Uterus (tissue), 4 donors: Measurements from ENCODE around the gene GLIS1. TPM values are rescaled to one million over a fixed set of nuclear protein-coding genes. Genes with fewer than 3 reads are reported as not detected.
A peak's percentile ranks its signal among the peaks of the same experiment; 100 is the strongest.

Experiments used
- DNase-seq, 2 donors: peaks; one replicate each; pipeline ENCODE4 v3.0.0-alpha.2; 2019 to 2020
- H3K27ac ChIP-seq, 2 donors: fragments of 200-600 bp; sonication (generic); 1 replicate in 1 of 2; 2 replicates in 1 of 2; pipeline ENCODE4 v1.5.1; 2016 to 2018
- H3K27me3 ChIP-seq, 2 donors: fragments of 200-600 bp; sonication (generic); one replicate each; pipeline ENCODE4 v1.5.1; 2018 to 2019; ENCODE audit warnings: control low read depth in 1 of 2
- H3K36me3 ChIP-seq, 2 donors: fragments of 200-600 bp; sonication (generic); one replicate each; pipeline ENCODE4 v1.5.1; 2019; ENCODE audit warnings: control low read depth in 1 of 2
- H3K4me1 ChIP-seq, 2 donors: fragments of 200-600 bp; sonication (generic); one replicate each; pipeline ENCODE4 v1.5.1; 2018 to 2019; ENCODE audit warnings: control low read depth in 1 of 2
- H3K4me3 ChIP-seq, 2 donors: fragments of 200-600 bp; sonication (generic); 1 replicate in 1 of 2; 2 replicates in 1 of 2; pipeline ENCODE4 v1.5.1; 2018 to 2019; ENCODE audit warnings: mild to moderate bottlenecking in 1 of 2
- H3K9me3 ChIP-seq, 2 donors: fragments of 200-600 bp; sonication (generic); one replicate each; pipeline ENCODE4 v1.5.1; 2019; ENCODE audit warnings: control low read depth in 1 of 2
- POLR2A ChIP-seq, 2 donors: fragments of 450-650 bp; IDR thresholded peaks; one replicate each; pipeline ENCODE4 v1.6.1; 2016; ENCODE audit warnings: antibody characterized with exemption in 2 of 2, mild to moderate bottlenecking in 1 of 2, moderate library complexity in 1 of 2
- intact Hi-C: fragments of 100-400 bp; cut with DNase I; formaldehyde crosslinking; loops from one replicate; pipeline ENCODE4 v1.15.1; 2023; ENCODE audit warnings: low total_unique reads
- total RNA-seq, 4 donors: library from RNA; depleted of rRNA in 3 of 4; stranded (reverse); fragments of >200 nt in 3 of 4; gene quantifications; one replicate each; pipeline versions ENCODE4 v1.1.0 to v1.2.4, GENCODE V29; 2014 to 2023
- TF ChIP-seq, protein P1 (sequence below), 4 experiments: fragments of 200-600 bp in 2 of 4; fragments of 450-650 bp in 2 of 4; sonication (generic) in 2 of 4; IDR thresholded peaks; one replicate each; pipeline ENCODE4 v1.5.1; 2016 to 2019; ENCODE audit warnings: antibody characterized with exemption in 4 of 4, mild to moderate bottlenecking in 2 of 4, moderate library complexity in 1 of 4
- donor health status: DM: yes; HTN: yes; CAD: no.

The GLIS1 gene
- total RNA-seq, 4 donors from 2014 or later = 0.21 to 1.0 TPM; not detected in 2

GRCh38 chr1:53543130-53543777 lies 195.7 kb downstream of the GLIS1 start:
- Histone ChIP-seq H3K4me3 (no peak overlapping the region), H3K27me3 (no peaks in the 10 kb centered on the region), H3K27ac (peak overlapping the region in 1 of 2 donors; percentile 85), H3K9me3 (no peaks in the 10 kb centered on the region), H3K36me3 (no peaks in the 10 kb centered on the region), H3K4me1 (no peaks in the 10 kb centered on the region)
- TF ChIP-seq, protein P1, sequence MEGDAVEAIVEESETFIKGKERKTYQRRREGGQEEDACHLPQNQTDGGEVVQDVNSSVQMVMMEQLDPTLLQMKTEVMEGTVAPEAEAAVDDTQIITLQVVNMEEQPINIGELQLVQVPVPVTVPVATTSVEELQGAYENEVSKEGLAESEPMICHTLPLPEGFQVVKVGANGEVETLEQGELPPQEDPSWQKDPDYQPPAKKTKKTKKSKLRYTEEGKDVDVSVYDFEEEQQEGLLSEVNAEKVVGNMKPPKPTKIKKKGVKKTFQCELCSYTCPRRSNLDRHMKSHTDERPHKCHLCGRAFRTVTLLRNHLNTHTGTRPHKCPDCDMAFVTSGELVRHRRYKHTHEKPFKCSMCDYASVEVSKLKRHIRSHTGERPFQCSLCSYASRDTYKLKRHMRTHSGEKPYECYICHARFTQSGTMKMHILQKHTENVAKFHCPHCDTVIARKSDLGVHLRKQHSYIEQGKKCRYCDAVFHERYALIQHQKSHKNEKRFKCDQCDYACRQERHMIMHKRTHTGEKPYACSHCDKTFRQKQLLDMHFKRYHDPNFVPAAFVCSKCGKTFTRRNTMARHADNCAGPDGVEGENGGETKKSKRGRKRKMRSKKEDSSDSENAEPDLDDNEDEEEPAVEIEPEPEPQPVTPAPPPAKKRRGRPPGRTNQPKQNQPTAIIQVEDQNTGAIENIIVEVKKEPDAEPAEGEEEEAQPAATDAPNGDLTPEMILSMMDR (IDR thresholded peaks at IDR 0.05) = no peak
- TF ChIP-seq POLR2A (IDR thresholded peaks at IDR 0.05) = no peak
- no peak for DNase-seq
- intact Hi-C loops = no loop called here

- H3K27ac ChIP-seq = peak overlapping the region; percentile 84 to 85
These were observed 196.4 kb downstream of the GLIS1 start for GRCh38 chr1:53542551-53542950.

DNA sequence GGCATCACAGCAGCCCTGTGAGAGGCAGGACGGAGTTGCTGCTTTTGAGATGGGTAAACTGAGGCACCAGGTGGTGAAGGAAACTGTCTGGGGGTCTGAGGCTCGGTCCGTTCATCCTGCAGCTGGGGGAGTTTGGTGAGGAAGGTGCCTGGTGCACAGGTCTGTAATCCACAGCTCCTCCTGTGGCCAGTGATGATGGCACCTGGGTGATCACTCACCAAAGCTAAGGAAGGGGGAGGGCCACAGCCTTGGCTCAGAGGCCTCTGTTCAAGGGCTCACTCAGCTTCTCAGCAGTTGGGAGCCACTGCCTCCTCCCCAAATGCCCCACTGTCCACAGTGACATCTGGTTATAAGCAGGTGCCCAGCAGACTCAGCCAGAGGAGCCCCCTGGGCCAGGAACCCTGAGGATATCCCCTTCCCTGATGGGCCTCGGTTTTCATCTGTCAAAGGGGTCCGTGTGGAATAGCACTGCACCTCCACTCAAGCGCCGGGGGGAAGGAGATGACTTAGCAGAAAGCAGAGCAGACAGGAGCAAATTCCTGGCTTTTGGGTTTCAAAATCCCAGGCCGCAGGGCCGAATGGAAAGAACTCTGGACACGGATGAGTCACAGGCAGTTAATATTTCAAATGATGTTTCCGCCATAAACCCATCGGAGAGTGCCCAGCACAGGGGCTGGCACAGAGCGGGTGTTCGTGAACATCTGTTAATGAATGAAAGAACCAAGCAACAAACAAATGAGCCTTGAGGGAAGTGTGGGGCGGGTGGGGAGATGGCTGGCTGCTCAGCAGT lies 197.0 kb downstream of the GLIS1 start:
- Histone ChIP-seq H3K4me3 (no peak overlapping the region), H3K36me3 (no peaks in the 10 kb centered on the region), H3K9me3 (no peaks in the 10 kb centered on the region), H3K27ac (peak overlapping the region; percentile 84 to 85), H3K4me1 (no peaks in the 10 kb centered on the region), H3K27me3 (no peaks in the 10 kb centered on the region)
- DNase-seq = peak; percentile 70 to 83
- no peak for TF ChIP-seq POLR2A (IDR thresholded peaks at IDR 0.05)
- TF ChIP-seq, protein P1 (IDR thresholded peaks at IDR 0.05) = peak in 3 of 4 experiments; percentile 3 to 21 (median 8)
- intact Hi-C loops = no loop called here

More at GRCh38 chr1:53542551-53542950, 196.4 kb downstream of the GLIS1 start:
- intact Hi-C loops = no loop called here
- no peak for DNase-seq
- Histone ChIP-seq H3K4me3 (no peak overlapping the region), H3K4me1 (no peaks in the 10 kb centered on the region), H3K27me3 (no peaks in the 10 kb centered on the region), H3K36me3 (no peaks in the 10 kb centered on the region), H3K9me3 (no peaks in the 10 kb centered on the region)
- TF ChIP-seq POLR2A (IDR thresholded peaks at IDR 0.05) = no peak
- TF ChIP-seq, protein P1 (IDR thresholded peaks at IDR 0.05) = no peak

DNA sequence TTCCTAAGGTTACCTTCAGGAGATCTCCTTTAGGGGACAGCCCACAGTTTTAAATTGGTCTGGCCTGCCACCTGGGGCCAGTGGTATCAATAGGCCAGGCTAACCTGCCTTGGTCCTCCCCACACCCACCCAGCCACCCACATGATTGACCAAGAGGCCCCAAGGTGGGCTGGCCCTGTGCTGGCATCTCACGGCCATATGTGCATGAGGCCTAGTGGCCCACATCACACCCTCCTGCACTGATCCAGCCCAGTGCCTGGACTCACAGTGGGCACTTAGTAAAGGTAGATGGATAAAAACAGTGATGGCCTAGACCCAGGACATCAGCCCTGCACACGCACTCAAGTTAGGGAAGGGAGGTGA lies 197.7 kb downstream of the GLIS1 start:
- DNase-seq = no peak

More for the DNA sequence above, 197.7 kb downstream of the GLIS1 start:
- H3K9me3 ChIP-seq = no peaks in the 10 kb centered on the region
- H3K27me3 ChIP-seq = no peaks in the 10 kb centered on the region
- no peak overlapping the region for H3K4me3 ChIP-seq
- TF ChIP-seq, protein P1 (IDR thresholded peaks at IDR 0.05) = no peak
- TF ChIP-seq POLR2A (IDR thresholded peaks at IDR 0.05) = no peak
- intact Hi-C loops = no loop called here
- no peaks in the 10 kb centered on the region for H3K4me1 ChIP-seq
- peak overlapping the region; percentile 84 to 85 for H3K27ac ChIP-seq
- no peaks in the 10 kb centered on the region for H3K36me3 ChIP-seq
